GM12891 (cell line): Measurements from ENCODE around the gene DCBLD2.

ENCODE experiments used
- DNase-seq: peaks from one replicate; pipeline ENCODE4 v3.0.0; 2011; ENCODE audit warnings: low spot score; ENCODE audit not compliant: insufficient read length
- FAIRE-seq: peaks from 2 replicates; lab custom pipeline; 2011; peaks lifted over from hg19 to GRCh38; lab: Jason Lieb, UNC
- PAX5 ChIP-seq: IDR thresholded peaks from 2 replicates; pipeline ENCODE4 v1.6.1; 2011; ENCODE audit warnings: low read length, moderate library complexity, mild to moderate bottlenecking; ENCODE audit not compliant: insufficient read depth, severe bottlenecking
- POLR2A ChIP-seq: IDR thresholded peaks from 2 replicates; pipeline ENCODE4 v1.6.1; 2011; ENCODE audit warnings: low read depth, low read length, control low read depth
- POLR2AphosphoS5 ChIP-seq: IDR thresholded peaks from 2 replicates; pipeline ENCODE4 v1.6.1; 2011; ENCODE audit warnings: low read depth, low read length, control low read depth
- POU2F2 ChIP-seq: IDR thresholded peaks from 2 replicates; pipeline ENCODE4 v1.6.1; 2011; ENCODE audit warnings: low read depth, mild to moderate bottlenecking, control low read depth, low read length, moderate library complexity
- SPI1 ChIP-seq: IDR thresholded peaks from 2 replicates; pipeline ENCODE4 v1.6.1; 2011; ENCODE audit warnings: low read depth, low read length, control low read depth
- TAF1 ChIP-seq: IDR thresholded peaks from 2 replicates; pipeline ENCODE4 v1.6.1; 2011; ENCODE audit warnings: low read depth, low read length, control low read depth

The DCBLD2 gene

GRCh38 chr3:98759629-98760028 lies 141.9 kb downstream of the DCBLD2 start:
- FAIRE-seq, result no peak
- no peak for DNase-seq
- TF ChIP-seq SPI1 (no peak), POLR2AphosphoS5 (no peak), TAF1 (no peak), PAX5 (no peak), POLR2A (no peak), POU2F2 (no peak)

GRCh38 chr3:98755601-98756000 lies 145.9 kb downstream of the DCBLD2 start:
- FAIRE-seq (no peak), DNase-seq (no peak)

GRCh38 chr3:98754483-98754882 lies 147.0 kb downstream of the DCBLD2 start:
- FAIRE-seq, result peak; percentile 35
- no peak for DNase-seq
- TF ChIP-seq POLR2AphosphoS5 (no peak), POLR2A (no peak), SPI1 (no peak), POU2F2 (no peak), PAX5 (no peak), TAF1 (no peak)

More at GRCh38 chr3:98755601-98756000, 145.9 kb downstream of the DCBLD2 start:
- no peak for TF ChIP-seq POLR2AphosphoS5
- no peak for TF ChIP-seq POU2F2
- TF ChIP-seq PAX5, result no peak
- TF ChIP-seq TAF1, result no peak
- no peak for TF ChIP-seq POLR2A
- TF ChIP-seq SPI1, result no peak

- peak; percentile 33 for FAIRE-seq
- DNase-seq, result no peak
- TF ChIP-seq TAF1, result no peak
- TF ChIP-seq POLR2A, result no peak
- TF ChIP-seq SPI1, result no peak
- no peak for TF ChIP-seq POLR2AphosphoS5
Measured at GRCh38 chr3:98750276-98750919, 151.1 kb downstream of the DCBLD2 start.

GRCh38 chr3:98746882-98747281 lies 154.6 kb downstream of the DCBLD2 start:
- DNase-seq (no peak), FAIRE-seq (peak; percentile 52)
- TF ChIP-seq TAF1, result no peak

GRCh38 chr3:98746122-98746521 lies 155.4 kb downstream of the DCBLD2 start:
- FAIRE-seq (no peak), DNase-seq (no peak)
- TF ChIP-seq TAF1 (no peak), POU2F2 (no peak)
